Left renal cortex interstitium (tissue), 4 donors: ENCODE measurements around the gene PSEN2. TPM values are rescaled to one million over a fixed set of nuclear protein-coding genes. Genes with fewer than 3 reads are reported as not detected.
"Not testable (repeated sequence)": the region's sequence is repeated elsewhere in the genome, so short reads cannot be mapped to it uniquely, and the experiment has no call there.

Source experiments
- DNase-seq, 4 donors: peaks; one replicate each; pipeline ENCODE4 v3.0.0-alpha.2; 2013; ENCODE audit warnings: low read depth in 4 of 4, low spot score in 2 of 4, missing footprints in 1 of 4
- polyA plus RNA-seq, 4 donors: library from polyadenylated mRNA; unstranded; fragments of 120-200 nt; gene quantifications; one replicate each; pipeline ENCODE4 v1.2.1, GENCODE V29; 2013; ENCODE audit not compliant: insufficient read length in 4 of 4

PSEN2 gene
- polyA plus RNA-seq: 10 to 100 TPM; 16.6 to 19.2 (median 16.9) TPM

DNA sequence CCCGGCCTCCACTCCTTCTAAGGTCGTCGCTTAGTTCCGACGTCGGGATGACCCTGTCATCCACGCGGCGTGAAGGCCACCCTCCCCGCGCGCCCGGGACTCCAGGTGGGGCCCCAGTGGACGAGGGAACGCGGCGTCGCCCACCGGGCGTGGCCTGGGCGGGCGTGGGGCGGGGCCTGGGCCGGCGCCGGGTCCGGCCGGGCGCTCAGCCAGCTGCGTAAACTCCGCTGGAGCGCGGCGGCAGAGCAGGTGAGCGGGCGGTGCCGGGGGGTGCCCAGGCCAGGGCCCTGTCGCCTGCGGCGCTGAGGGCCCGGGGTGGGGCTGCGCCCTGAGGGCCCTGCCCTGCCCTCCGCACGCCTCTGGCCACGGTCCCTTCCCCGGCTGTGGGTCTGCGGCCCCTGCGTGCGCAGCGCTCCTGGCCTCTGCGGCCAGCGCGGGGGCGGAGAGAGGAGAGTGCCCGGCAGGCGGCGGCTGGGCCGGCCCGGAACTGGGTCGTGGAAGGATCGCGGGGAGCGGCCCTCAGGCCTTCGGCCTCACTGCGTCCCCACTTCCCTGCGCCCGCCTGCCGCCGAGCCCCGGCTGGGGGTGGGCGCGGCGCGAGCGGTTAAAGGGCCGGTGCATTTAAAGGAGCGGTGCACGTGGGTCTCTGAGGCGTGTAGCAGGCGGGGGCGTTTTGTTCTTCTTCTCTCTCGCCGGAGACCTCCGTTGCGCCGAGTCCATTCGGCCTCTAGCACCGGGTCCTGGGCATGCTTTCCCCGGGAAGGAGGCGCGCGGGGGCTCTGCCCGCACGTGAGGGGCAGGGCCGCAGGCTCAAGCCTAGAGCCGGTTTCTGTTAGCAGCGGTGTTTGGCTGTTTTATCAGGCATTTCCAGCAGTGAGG lies at the start of gene PSEN2:
Gene PSEN2, plus strand, starts transcription at position 216 of the 879 bp plus-strand sequence. CDS start 11,292 bp downstream, outside the sequence.
- peak in 2 of 4 donors; percentile 30 to 43 for DNase-seq

DNA sequence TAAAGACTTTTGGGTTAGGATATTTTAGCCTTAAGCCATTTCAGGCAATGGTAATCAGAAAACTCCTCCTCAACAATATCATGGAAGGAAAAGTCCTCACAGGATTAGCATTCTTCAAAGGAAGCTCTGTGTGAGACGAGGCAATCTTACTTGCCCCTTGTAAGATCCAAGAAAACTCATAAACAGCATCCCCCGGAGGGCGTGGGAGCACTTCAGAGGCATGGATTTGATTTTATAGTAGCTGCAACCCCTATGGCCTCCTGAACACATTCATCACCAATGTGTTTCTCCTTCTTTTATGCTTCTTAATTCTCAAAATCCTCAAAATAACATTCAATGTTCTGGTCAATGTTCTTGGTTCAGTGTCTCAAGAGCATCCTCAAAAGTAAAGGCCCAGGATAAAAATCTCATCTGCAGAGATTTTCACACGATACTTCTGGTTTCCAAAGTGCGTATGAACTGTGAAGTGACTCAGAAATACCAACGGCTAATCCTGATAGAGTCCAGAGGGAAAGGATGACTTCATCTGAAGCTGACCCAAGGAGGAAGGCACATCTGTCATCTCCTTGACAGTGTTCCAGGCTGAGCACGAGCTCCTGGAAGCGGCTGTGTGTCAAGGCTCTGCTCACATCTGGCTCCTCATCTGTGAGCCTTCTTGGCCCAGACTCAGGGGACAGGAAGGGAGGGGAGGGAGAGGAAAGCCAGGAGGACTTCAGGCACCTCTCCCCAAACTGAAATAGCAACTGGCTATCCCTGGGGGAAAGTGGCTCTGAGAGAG lies 49.3 kb upstream of the PSEN2 start:
- DNase-seq: peak; percentile 23 to 71 (median 58)

DNA sequence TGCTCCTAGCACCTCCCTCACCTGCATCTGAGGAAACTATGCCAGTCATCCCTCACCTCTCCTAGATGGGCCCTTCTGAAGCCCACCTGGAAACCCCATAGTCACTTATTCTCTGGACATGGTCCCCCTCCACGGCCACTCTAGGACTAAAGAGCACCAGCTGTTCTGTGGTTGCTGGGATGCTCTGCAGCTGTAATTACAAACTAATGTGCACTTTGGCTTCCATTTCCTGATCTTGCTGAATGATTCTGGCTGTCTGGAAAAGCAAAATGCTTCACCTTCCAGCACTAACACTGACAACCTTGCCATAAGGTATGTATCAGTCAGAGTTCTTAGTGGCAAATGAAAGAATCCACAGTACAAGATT lies 48.7 kb upstream of the PSEN2 start:
- DNase-seq: peak in 1 of 4 donors; percentile 28

DNA sequence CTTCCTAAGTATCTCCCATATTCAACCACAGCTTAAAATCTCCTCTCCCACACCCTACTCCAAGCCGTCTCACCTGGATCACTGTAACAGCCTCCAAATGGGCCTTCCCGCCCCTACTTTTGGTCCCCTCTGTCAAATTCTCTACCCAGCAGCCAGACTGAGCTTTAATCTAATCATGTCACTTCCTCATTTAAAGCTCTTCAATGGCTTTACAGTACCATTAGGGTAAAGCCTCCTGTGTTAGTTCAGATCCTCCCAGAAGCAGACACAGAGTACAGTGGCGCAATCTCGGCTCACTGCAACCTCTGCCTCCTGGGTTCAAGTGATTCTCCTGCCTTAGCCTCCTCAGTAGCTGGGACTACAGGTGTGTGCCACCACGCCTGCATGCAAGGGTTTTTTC lies 46.8 kb upstream of the PSEN2 start:
- DNase-seq: no peak

DNA sequence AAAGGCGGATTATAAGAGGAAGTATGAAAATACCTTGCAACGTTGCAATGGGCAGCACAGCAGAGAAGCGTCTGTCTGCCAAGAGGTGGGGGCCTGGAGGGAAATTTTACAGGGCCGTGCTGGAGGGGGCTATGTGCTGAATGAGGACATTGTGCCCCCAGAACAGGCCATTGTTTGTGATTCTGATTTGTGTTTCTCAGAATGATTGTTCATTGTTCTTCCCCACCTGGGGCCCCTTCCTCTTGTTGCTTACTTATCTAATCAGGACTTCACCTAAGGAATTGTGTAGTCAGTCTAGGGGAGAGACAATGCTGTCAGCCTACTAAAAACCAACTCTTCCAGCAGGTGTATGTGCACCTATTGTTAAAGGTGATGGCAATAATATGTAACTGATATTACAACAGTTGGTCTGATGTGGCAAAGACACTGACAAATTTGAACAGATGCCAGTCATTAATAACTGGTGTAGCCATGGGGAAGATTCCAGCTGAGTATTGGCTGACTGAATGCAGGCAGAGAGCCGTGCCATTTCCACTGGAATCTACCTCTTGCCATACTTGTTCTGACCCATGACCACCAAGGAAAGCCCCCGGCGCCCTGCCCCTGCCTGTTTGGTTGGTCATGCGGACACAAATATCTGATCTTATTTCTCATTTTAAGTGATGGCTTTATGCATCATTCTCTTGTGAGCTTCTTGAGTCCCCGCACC lies 45.2 kb upstream of the PSEN2 start:
- DNase-seq: no peak

DNA sequence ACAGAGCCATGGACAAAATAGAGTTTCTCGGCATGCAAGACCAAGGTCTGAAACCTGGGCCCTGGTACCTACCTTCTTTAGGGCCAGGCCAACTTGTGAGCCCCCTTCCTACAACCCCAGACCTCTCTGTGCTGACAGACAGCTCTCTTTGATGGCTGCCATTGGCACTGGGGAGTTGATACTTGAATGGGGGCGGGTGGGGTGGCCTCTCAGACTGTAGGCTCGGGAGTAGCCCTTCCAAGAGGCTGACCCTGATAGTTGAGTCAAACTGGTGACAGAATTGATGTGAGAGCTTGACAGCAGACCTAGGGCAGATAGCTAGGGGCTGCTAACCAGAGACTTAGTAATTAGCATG lies 44.7 kb upstream of the PSEN2 start:
- DNase-seq: no peak

DNA sequence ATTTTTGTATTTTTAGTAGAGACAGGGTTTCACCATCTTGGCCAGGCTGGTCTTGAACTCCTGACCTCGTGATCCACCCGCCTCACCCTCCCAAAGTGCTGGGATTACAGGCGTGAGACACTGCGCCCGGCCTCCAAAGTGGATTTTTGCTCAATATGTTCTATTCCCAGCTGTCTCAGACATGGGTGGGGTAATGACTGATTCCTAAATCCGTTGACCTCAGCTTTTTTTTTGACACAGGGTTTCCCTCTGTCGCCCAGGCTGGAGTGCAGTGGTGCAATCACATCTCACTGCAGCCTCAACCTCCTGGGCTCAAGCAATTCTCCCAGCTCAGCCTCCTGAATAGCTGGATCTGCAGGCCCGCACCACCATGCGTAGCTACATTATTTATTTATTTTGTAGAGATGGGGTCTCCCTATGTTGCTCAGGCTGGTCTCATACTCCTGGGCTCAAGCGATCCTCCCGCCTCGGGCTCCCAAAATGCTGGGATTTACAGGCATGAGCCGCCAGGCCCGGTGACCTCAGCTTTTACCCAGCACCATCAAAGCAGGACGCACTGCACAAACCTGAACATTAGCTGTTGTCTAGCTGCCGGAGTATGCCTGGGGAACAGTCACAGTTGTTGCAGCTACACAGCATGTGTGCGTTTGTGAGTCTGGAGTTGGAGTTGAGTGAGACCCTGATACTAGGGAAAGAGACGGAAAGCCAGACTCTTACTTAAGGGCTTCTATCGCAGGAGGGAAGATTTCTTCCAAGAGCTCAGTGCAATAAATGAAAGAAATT lies 43.7 kb upstream of the PSEN2 start:
- no peak for DNase-seq

DNA sequence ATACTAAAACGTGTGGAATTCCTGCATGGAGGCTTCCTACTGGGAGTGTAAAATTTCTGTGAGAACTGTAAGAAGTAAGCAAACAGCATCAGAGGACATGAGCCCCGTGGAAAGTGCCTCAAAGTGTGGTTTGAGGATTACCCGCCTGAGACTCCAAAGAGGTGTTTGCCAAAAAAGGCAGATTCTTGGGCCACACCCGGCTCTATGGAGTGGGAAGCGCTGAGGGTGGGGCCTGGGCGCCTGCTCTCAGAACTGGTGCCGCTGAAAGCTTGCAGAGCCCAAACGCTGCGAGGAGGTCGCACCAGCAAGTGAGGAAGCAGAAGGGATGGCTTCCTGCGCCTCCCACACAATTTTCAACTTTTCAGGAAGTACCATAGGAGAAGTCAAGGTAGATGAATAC lies 43.0 kb upstream of the PSEN2 start:
- no peak for DNase-seq

DNA sequence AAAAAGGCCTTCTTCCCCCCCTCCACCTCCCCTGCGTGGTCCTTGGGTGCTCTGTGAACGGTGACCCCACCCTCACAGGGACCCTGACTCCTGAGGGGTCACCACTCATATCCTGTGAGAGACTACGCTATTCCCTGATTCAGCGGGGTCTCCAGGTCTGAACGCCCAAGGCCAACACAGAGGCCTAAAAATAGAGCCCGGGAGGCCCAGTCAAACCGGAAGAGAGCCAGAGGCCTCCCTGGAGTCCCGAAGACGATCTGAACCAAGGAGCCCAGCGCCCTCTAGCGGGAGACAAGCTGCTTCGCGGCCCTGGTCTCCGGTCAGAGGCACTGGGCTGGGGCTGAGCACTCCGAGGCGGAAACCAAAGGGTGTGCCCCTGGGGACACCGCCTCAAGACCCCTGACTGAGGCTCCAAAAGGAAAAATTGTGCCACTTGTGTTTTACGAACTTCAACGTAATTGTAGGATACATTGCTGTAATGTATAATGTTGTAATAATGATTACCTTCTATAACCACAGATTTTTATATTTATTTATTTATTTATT lies 42.4 kb upstream of the PSEN2 start:
- DNase-seq: peak; percentile 75 to 93 (median 81)

DNA sequence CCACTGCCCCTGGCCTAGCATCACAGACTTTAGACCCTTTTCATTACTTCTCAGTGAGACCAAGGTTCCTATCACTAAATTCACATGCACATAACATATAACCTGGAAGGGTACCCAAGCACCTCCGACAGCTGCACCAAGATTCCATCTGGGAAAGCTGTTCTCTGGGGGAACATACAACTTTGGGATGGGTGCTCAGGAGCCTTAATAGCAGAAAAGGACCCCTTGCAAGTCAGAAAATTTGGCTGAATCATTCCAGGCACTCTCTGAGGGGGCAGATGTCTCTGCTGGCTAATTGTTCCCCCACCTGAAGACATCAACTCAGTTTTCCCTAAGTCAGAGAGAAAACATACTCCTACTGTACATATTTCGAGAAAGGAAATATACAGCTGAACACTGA lies 41.3 kb upstream of the PSEN2 start:
- DNase-seq: no peak

DNA sequence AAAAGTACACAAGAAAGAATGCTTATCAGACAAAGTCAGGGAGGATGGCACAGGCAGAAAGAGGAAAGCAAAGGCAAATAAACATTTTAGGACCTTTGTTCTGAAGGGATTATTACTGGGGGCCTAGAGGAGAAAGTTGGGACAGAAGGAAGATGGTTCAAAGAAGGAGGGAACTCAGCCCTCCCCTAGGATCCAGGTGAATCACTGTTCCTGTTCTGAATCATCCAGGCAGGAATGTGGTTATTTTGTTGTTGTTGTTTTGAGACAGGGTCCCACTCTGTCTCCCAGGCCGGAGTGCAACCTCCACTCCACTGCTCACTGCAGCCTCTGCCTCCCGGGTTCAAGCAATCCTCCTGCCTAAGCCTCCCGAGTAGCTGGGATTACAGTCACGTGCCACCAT lies 38.5 kb upstream of the PSEN2 start:
- DNase-seq: no peak

DNA sequence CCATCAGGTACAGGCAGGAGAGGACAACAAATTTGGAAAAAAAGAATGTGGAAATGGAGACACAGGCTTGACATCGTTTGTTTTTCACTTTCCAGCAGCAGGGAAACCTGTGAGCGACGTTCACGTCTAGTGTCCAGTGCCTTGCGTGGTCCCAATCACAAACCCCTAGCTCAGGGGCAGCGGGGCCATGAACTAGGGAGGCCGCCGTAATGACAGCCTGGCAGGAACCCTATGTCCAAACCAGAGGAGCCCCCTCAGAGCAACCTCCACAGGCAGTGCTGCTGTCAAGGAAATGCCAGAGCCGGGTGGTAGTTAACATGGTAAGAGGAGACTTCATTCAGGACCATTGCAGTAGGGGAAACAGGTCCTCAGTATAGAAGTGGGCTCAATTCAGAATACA lies 37.8 kb upstream of the PSEN2 start:
- DNase-seq: no peak

DNA sequence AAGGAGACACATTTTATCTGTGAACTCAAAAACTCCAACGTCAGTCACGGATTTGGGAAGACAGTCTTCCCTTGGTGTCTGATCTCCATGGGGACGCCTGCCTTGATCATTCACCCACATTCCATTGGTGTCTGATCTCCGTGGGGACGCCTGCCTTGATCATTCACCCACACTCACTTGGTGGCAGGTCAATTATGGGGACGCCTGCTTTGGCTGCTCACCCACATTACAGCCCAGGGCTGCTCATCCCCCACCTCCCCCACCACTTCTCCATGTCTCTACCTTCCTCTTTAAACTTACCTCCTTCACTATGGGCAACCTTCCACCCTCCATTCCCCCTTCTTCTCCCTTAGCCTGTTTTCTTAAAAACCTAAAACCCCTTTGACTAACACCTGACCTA lies 36.2 kb upstream of the PSEN2 start:
- DNase-seq: not testable (repeated sequence)

DNA sequence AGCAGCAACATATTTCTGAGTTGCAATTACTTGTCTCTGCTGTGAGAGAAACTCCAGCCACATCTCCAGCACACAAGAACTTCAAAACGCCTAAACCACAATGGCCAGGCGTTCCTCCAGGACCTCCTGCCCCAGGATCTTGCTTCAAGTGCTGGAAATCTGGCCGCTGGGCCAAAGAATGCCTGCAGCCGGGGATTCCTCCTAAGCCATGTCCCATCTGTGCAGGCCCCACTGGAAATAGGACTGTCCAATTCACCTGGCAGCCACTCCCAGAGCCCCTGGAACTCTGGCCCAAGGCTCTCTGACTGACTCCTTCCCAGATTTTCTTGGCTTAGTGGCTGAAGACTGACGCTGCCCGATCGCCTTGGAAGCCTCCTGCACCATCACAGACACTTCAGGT lies 35.0 kb upstream of the PSEN2 start:
- DNase-seq: not testable (repeated sequence)

DNA sequence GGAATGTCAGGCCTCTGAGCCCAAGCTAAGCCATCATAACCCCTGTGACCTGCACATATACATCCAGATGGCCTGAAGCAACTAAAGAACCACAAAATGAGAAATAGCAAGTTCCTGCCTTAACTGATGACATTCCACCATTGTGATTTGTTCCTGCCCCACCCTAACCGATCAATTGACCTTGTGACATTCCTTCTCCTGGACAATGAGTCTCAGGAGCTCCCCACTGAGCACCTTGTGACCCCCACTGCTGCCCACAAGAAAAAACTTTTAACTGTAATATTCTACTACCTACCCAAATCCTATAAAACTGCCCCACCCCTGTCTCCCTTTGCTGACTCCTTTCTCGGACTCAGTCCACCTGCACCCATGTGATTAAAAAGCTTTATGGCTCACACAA lies 32.5 kb upstream of the PSEN2 start:
- DNase-seq: not testable (repeated sequence)

DNA sequence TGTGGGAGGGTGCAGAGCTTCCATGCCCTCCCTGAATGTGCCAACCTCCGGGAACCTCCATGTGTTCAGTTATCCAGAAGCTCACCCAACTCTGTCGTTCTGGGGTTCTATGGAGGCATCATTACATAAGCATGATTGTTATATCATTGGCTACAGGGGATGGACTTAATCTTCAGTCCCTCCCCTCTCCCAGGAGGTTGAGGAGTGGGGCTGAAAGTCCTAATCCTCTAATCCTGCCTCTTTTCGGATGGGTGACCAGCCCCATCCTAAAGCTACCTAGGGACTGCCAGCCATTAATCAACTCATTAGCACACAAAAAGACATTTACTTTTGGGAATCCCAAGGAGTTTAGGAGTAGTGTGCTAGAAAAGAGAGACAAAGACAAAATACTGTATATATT lies 32.0 kb upstream of the PSEN2 start:
- no peak for DNase-seq

DNA sequence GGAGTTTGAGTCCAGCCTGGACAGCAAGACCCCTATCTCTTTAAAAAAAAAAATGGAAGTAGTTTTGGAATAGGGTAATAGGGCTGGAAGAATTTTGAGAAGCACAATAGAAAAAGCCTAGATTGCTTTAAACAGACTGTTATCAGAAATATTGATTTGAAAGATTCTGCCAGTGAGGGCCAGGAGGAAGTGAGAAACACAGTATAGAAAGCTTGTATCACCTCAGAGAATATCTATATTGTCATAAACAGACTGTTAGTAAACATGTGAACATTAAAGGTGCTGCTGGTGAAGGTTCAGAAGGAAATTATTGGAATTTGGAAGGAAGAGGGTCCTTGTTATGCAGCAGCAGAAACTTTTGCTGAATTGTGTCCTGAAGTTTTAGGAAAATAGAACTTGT lies 24.8 kb upstream of the PSEN2 start:
- no peak for DNase-seq

DNA sequence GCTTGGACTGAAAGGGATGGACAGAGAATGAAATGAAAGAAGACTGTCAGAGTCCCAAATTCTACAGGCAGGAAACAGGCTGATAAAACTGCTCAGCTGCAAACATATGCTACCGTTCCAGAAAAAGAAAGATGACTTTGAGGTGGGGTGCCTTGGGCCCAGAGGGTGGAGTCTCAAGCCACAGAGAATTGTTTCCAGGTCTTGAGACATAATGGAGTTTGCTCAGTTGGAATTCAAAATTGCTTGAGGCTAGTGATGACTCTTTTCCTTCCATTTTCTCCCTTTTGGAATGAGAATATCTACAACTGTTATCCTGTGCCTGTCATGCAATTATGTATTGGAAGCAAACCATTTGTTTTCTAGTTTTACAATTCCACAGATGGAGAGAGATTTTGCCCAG lies 23.6 kb upstream of the PSEN2 start:
- no peak for DNase-seq

DNA sequence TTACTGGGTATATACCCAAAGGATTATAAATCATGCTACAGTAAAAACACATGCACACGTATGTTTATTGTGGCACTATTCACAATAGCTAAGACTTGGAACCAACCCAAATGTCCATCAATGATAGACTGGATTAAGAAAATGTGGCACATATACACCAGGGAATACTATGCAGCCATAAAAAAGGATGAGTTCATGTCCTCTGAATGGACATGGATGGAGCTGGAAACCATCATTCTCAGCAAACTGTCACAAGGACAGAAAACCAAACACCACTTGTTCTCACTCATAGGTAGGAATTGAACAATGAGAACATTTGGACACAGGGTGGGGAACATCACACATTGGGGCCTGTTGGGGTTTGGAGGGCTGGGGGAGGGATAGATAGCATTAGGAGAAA lies 15.9 kb upstream of the PSEN2 start:
- DNase-seq: not testable (repeated sequence)

DNA sequence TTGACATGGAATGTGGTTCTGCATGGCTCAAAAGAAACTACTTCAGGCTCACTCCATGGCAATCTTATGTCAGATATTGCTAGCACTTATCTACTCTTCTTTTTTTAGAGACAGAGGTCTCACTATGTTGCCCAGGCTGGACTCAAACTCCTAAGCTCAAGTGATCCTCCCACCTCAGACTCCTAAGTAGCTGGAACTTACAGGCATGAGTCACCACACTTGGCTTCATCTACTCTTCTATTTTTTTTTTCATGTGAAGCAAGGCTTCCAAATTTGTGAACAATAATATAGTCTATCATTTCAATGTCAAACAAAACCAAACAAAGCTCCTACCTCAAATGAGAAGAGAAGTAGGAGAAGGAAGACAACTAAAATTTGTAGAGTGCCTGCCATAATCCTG lies 7.5 kb upstream of the PSEN2 start:
- DNase-seq: no peak
